WTC11 (cell line): Measurements from ENCODE around the gene AXL. TPM values are rescaled to one million over a fixed set of nuclear protein-coding genes. Genes with fewer than 3 reads are reported as not detected.

Source experiments
- ATAC-seq: fragments of 200-7000 bp; cut with Tn5 transposase; 2 replicates; pipeline ENCODE4 v1.10.0; 2021; ENCODE audit warnings: mild to moderate bottlenecking, moderate library complexity
- CTCF ChIA-PET: fragments of 300-600 bp; sonication (Branson Sonifier 250); formaldehyde crosslinking; loops from one replicate; lab custom pipeline; 2021; ENCODE audit warnings: antibody characterized with exemption; lab: Charles Lee
- POLR2A ChIA-PET: fragments of 350-600 bp; sonication (Branson Sonifier 250); formaldehyde crosslinking; loops from one replicate; lab custom pipeline; 2021; ENCODE audit warnings: antibody characterized with exemption; lab: Charles Lee
- DNase-seq: peaks from one replicate; pipeline ENCODE4 v3.0.0; 2021; ENCODE audit warnings: low spot score
- H3K27ac Mint-ChIP-seq: 2 replicates; pipeline ENCODE4 v1.8.0; 2021; ENCODE audit warnings: mixed read lengths
- H3K27me3 Mint-ChIP-seq: 2 replicates; pipeline ENCODE4 v1.8.0; 2021; ENCODE audit warnings: low read depth, mild to moderate bottlenecking, moderate library complexity, mixed read lengths
- H3K36me3 Mint-ChIP-seq: 2 replicates; pipeline ENCODE4 v1.8.0; 2021; ENCODE audit warnings: mixed read lengths
- H3K4me1 Mint-ChIP-seq: 2 replicates; pipeline ENCODE4 v1.8.0; 2022; ENCODE audit warnings: mixed read lengths
- H3K4me3 Mint-ChIP-seq: 2 replicates; pipeline ENCODE4 v1.8.0; 2021; ENCODE audit warnings: mild to moderate bottlenecking, moderate library complexity, mixed read lengths
- H3K9me3 Mint-ChIP-seq: 2 replicates; pipeline ENCODE4 v1.8.0; 2021; ENCODE audit warnings: mixed read lengths
- JAZF1 ChIP-seq: fragments of 250-450 bp; sonication (Bioruptor Pico); IDR thresholded peaks from 2 replicates; pipeline ENCODE4 v1.9.0; 2021; ENCODE audit warnings: moderate library complexity, mild to moderate bottlenecking, inconsistent platforms
- NFATC4 ChIP-seq: fragments of 250-450 bp; sonication (Bioruptor Pico); IDR thresholded peaks from 2 replicates; pipeline ENCODE4 v1.9.0; 2021; ENCODE audit warnings: mild to moderate bottlenecking
- OVOL2 ChIP-seq: fragments of 250-450 bp; sonication (Bioruptor Pico); IDR thresholded peaks from 2 replicates; pipeline ENCODE4 v1.9.0; 2021; ENCODE audit warnings: mild to moderate bottlenecking, borderline replicate concordance
- PRRX2 ChIP-seq: fragments of 250-450 bp; sonication (Bioruptor Pico); IDR thresholded peaks from 2 replicates; pipeline ENCODE4 v1.8.0; 2021; ENCODE audit warnings: mild to moderate bottlenecking
- SMAD4 ChIP-seq: sonication (generic); formaldehyde crosslinking; IDR thresholded peaks from 2 replicates; pipeline ENCODE4 v1.8.0; 2022; ENCODE audit warnings: mild to moderate bottlenecking, missing genetic modification reagents
- TP53 ChIP-seq: sonication (generic); formaldehyde crosslinking; IDR thresholded peaks from 2 replicates; pipeline ENCODE4 v1.8.1; 2023; ENCODE audit warnings: mild to moderate bottlenecking, missing genetic modification reagents
- ZBTB21 ChIP-seq: sonication (generic); formaldehyde crosslinking; IDR thresholded peaks from 2 replicates; pipeline ENCODE4 v1.8.1; 2023; ENCODE audit warnings: mild to moderate bottlenecking, missing genetic modification reagents, borderline replicate concordance
- ZNF138 ChIP-seq: sonication (generic); formaldehyde crosslinking; conservative IDR thresholded peaks from 2 replicates; pipeline ENCODE4 v1.8.1; 2022; ENCODE audit warnings: mild to moderate bottlenecking, moderate library complexity, missing genetic modification reagents
- ZNF416 ChIP-seq: fragments of 250-450 bp; sonication (Bioruptor Pico); IDR thresholded peaks from 2 replicates; pipeline ENCODE4 v1.9.0; 2021; ENCODE audit warnings: mild to moderate bottlenecking, inconsistent platforms
- ZNF671 ChIP-seq: fragments of 250-450 bp; sonication (Bioruptor Pico); IDR thresholded peaks from 2 replicates; pipeline ENCODE4 v1.8.0; 2021; ENCODE audit warnings: mild to moderate bottlenecking
- total RNA-seq: library from RNA; stranded (reverse); gene quantifications from 3 replicates; pipeline ENCODE4 v1.2.3, GENCODE V29; 2021
- TF ChIP-seq, protein P1 (sequence below): fragments of 250-450 bp; sonication (Bioruptor Pico); IDR thresholded peaks from 2 replicates; pipeline ENCODE4 v2.1.2; 2022; ENCODE audit warnings: mild to moderate bottlenecking, moderate library complexity
- TF ChIP-seq, protein P2 (sequence below): sonication (generic); formaldehyde crosslinking; IDR thresholded peaks from 2 replicates; pipeline ENCODE4 v1.8.1; 2023; ENCODE audit warnings: mild to moderate bottlenecking, missing genetic modification reagents
- TF ChIP-seq, protein P3 (sequence below): sonication (generic); formaldehyde crosslinking; IDR thresholded peaks from 2 replicates; pipeline ENCODE4 v1.8.1; 2023; ENCODE audit warnings: mild to moderate bottlenecking, missing genetic modification reagents
- TF ChIP-seq, protein P4 (sequence below): sonication (generic); formaldehyde crosslinking; IDR thresholded peaks from 2 replicates; pipeline ENCODE4 v1.8.0; 2022; ENCODE audit warnings: mild to moderate bottlenecking, missing genetic modification reagents
- TF ChIP-seq, protein P5 (sequence below): sonication (generic); formaldehyde crosslinking; IDR thresholded peaks from 2 replicates; pipeline ENCODE4 v1.8.1; 2022; ENCODE audit warnings: low read depth, missing genetic modification reagents, borderline replicate concordance
- TF ChIP-seq, protein P6 (sequence below): fragments of 250-450 bp; sonication (Bioruptor Pico); IDR thresholded peaks from 2 replicates; pipeline ENCODE4 v1.8.0; 2021; ENCODE audit warnings: mild to moderate bottlenecking
- TF ChIP-seq, protein P7 (sequence below): sonication (generic); formaldehyde crosslinking; IDR thresholded peaks from 2 replicates; pipeline ENCODE4 v1.8.1; 2023; ENCODE audit warnings: mild to moderate bottlenecking, missing genetic modification reagents, borderline replicate concordance
- TF ChIP-seq, protein P8 (sequence below): sonication (generic); formaldehyde crosslinking; IDR thresholded peaks from 2 replicates; pipeline ENCODE4 v1.8.0; 2023; ENCODE audit warnings: mild to moderate bottlenecking, missing genetic modification reagents

The AXL gene
- total RNA-seq, 1 experiment from 2014 or later = 25.0 TPM

DNA sequence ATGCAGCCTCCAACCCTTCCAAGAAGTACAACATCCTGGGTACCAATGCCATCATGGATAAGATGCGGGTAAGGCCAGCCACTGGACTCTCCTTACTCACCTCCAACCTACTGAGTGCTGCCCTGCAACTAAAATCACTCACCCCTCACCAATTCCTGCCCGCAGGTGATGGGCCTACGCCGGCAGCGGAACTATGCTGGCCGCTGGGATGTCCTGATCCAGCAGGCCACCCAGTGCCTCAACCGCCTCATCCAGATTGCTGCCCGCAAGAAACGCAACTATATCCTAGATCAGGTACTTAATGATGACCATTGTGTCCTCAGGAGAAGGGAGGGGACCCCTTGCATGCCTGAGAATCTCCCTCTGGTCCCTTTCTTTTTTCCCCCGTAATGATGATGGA lies 75.4 kb downstream of the AXL start:
- Mint-ChIP-seq H3K36me3 (peaks cover 91% of the 10 kb centered on the region), H3K4me3 (no peak overlapping the region), H3K27ac (no peak overlapping the region), H3K9me3 (no peaks in the 10 kb centered on the region), H3K4me1 (peaks cover 6% of the 10 kb centered on the region)
- no peak for DNase-seq
- no peak for ATAC-seq
- POLR2A ChIA-PET = no interaction called here
- TF ChIP-seq OVOL2 (CRISPR knock-in tag) (no peak), ZBTB21 (no peak), ZNF671 (CRISPR knock-in tag) (no peak), JAZF1 (CRISPR knock-in tag) (no peak), ZNF138 (CRISPR knock-in tag) (no peak), TP53 (CRISPR knock-in tag) (no peak), NFATC4 (no peak)
- TF ChIP-seq, protein P1, sequence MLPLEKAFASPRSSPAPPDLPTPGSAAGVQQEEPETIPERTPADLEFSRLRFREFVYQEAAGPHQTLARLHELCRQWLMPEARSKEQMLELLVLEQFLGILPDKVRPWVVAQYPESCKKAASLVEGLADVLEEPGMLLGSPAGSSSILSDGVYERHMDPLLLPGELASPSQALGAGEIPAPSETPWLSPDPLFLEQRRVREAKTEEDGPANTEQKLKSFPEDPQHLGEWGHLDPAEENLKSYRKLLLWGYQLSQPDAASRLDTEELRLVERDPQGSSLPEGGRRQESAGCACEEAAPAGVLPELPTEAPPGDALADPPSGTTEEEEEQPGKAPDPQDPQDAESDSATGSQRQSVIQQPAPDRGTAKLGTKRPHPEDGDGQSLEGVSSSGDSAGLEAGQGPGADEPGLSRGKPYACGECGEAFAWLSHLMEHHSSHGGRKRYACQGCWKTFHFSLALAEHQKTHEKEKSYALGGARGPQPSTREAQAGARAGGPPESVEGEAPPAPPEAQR (CRISPR knock-in tag) = no peak
- TF ChIP-seq, protein P2, sequence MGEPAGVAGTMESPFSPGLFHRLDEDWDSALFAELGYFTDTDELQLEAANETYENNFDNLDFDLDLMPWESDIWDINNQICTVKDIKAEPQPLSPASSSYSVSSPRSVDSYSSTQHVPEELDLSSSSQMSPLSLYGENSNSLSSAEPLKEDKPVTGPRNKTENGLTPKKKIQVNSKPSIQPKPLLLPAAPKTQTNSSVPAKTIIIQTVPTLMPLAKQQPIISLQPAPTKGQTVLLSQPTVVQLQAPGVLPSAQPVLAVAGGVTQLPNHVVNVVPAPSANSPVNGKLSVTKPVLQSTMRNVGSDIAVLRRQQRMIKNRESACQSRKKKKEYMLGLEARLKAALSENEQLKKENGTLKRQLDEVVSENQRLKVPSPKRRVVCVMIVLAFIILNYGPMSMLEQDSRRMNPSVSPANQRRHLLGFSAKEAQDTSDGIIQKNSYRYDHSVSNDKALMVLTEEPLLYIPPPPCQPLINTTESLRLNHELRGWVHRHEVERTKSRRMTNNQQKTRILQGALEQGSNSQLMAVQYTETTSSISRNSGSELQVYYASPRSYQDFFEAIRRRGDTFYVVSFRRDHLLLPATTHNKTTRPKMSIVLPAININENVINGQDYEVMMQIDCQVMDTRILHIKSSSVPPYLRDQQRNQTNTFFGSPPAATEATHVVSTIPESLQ (CRISPR knock-in tag) = no peak
- TF ChIP-seq, protein P3, sequence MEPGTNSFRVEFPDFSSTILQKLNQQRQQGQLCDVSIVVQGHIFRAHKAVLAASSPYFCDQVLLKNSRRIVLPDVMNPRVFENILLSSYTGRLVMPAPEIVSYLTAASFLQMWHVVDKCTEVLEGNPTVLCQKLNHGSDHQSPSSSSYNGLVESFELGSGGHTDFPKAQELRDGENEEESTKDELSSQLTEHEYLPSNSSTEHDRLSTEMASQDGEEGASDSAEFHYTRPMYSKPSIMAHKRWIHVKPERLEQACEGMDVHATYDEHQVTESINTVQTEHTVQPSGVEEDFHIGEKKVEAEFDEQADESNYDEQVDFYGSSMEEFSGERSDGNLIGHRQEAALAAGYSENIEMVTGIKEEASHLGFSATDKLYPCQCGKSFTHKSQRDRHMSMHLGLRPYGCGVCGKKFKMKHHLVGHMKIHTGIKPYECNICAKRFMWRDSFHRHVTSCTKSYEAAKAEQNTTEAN (CRISPR knock-in tag) = no peak
- TF ChIP-seq, protein P4, sequence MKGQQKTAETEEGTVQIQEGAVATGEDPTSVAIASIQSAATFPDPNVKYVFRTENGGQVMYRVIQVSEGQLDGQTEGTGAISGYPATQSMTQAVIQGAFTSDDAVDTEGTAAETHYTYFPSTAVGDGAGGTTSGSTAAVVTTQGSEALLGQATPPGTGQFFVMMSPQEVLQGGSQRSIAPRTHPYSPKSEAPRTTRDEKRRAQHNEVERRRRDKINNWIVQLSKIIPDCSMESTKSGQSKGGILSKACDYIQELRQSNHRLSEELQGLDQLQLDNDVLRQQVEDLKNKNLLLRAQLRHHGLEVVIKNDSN (CRISPR knock-in tag) = no peak
- TF ChIP-seq, all 79 proteins: peak for 0
- CTCF ChIA-PET = interaction anchor here (1.3 to 2.9 kb wide), 2 partner anchors 14 kb away, joined by 4 to 10 read pairs; no protein-coding TSS in a partner anchor
- no peaks in the 10 kb centered on the region for H3K27me3 Mint-ChIP-seq

DNA sequence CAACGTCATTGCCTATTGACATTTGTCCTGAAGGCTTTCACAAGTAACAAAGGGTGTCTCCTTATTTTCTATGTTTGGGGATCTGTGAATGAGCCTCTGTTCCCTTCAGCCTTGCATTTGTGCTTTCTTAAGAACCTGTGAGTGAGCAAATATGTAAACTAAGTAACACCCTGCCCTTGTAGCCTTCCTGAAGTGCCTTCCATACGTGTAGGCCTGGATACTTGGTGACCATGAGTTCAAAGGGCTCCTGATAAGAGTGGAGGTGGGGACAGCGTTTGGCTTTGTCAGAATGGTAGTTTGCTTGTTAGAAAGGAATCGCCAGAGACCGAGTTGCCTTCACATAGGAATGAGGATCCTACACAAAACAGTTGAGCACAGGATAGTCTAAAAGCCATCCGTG lies 76.5 kb downstream of the AXL start:
- H3K27me3 Mint-ChIP-seq = no peaks in the 10 kb centered on the region
- DNase-seq (no peak), ATAC-seq (no peak)
- no peak overlapping the region; the same call in 1 of the 2 replicates for H3K27ac Mint-ChIP-seq
- no peaks in the 10 kb centered on the region for H3K4me1 Mint-ChIP-seq
- no peak overlapping the region for H3K4me3 Mint-ChIP-seq
- POLR2A ChIA-PET = no interaction called here
- CTCF ChIA-PET = interaction anchor here (1.3 kb wide), 1 partner anchor 13 kb away, joined by 4 read pairs; no protein-coding TSS in a partner anchor
- H3K36me3 Mint-ChIP-seq = peaks cover 92% of the 10 kb centered on the region
- no peaks in the 10 kb centered on the region for H3K9me3 Mint-ChIP-seq
- TF ChIP-seq, protein P5, sequence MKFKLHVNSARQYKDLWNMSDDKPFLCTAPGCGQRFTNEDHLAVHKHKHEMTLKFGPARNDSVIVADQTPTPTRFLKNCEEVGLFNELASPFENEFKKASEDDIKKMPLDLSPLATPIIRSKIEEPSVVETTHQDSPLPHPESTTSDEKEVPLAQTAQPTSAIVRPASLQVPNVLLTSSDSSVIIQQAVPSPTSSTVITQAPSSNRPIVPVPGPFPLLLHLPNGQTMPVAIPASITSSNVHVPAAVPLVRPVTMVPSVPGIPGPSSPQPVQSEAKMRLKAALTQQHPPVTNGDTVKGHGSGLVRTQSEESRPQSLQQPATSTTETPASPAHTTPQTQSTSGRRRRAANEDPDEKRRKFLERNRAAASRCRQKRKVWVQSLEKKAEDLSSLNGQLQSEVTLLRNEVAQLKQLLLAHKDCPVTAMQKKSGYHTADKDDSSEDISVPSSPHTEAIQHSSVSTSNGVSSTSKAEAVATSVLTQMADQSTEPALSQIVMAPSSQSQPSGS (CRISPR knock-in tag) = no peak
- TF ChIP-seq OVOL2 (CRISPR knock-in tag) (no peak), PRRX2 (no peak), SMAD4 (CRISPR knock-in tag) (no peak), ZNF416 (CRISPR knock-in tag) (no peak)
- TF ChIP-seq, protein P6, sequence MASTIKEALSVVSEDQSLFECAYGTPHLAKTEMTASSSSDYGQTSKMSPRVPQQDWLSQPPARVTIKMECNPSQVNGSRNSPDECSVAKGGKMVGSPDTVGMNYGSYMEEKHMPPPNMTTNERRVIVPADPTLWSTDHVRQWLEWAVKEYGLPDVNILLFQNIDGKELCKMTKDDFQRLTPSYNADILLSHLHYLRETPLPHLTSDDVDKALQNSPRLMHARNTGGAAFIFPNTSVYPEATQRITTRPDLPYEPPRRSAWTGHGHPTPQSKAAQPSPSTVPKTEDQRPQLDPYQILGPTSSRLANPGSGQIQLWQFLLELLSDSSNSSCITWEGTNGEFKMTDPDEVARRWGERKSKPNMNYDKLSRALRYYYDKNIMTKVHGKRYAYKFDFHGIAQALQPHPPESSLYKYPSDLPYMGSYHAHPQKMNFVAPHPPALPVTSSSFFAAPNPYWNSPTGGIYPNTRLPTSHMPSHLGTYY (CRISPR knock-in tag) = no peak
- TF ChIP-seq, protein P1 (CRISPR knock-in tag) = no peak
- TF ChIP-seq, protein P7, sequence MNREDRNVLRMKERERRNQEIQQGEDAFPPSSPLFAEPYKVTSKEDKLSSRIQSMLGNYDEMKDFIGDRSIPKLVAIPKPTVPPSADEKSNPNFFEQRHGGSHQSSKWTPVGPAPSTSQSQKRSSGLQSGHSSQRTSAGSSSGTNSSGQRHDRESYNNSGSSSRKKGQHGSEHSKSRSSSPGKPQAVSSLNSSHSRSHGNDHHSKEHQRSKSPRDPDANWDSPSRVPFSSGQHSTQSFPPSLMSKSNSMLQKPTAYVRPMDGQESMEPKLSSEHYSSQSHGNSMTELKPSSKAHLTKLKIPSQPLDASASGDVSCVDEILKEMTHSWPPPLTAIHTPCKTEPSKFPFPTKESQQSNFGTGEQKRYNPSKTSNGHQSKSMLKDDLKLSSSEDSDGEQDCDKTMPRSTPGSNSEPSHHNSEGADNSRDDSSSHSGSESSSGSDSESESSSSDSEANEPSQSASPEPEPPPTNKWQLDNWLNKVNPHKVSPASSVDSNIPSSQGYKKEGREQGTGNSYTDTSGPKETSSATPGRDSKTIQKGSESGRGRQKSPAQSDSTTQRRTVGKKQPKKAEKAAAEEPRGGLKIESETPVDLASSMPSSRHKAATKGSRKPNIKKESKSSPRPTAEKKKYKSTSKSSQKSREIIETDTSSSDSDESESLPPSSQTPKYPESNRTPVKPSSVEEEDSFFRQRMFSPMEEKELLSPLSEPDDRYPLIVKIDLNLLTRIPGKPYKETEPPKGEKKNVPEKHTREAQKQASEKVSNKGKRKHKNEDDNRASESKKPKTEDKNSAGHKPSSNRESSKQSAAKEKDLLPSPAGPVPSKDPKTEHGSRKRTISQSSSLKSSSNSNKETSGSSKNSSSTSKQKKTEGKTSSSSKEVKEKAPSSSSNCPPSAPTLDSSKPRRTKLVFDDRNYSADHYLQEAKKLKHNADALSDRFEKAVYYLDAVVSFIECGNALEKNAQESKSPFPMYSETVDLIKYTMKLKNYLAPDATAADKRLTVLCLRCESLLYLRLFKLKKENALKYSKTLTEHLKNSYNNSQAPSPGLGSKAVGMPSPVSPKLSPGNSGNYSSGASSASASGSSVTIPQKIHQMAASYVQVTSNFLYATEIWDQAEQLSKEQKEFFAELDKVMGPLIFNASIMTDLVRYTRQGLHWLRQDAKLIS (CRISPR knock-in tag) = no peak
- TF ChIP-seq, protein P8, sequence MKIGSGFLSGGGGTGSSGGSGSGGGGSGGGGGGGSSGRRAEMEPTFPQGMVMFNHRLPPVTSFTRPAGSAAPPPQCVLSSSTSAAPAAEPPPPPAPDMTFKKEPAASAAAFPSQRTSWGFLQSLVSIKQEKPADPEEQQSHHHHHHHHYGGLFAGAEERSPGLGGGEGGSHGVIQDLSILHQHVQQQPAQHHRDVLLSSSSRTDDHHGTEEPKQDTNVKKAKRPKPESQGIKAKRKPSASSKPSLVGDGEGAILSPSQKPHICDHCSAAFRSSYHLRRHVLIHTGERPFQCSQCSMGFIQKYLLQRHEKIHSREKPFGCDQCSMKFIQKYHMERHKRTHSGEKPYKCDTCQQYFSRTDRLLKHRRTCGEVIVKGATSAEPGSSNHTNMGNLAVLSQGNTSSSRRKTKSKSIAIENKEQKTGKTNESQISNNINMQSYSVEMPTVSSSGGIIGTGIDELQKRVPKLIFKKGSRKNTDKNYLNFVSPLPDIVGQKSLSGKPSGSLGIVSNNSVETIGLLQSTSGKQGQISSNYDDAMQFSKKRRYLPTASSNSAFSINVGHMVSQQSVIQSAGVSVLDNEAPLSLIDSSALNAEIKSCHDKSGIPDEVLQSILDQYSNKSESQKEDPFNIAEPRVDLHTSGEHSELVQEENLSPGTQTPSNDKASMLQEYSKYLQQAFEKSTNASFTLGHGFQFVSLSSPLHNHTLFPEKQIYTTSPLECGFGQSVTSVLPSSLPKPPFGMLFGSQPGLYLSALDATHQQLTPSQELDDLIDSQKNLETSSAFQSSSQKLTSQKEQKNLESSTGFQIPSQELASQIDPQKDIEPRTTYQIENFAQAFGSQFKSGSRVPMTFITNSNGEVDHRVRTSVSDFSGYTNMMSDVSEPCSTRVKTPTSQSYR (CRISPR knock-in tag) = no peak
